Stimulated activated memory B cell treated with anti-CD40 and anti-IgM and Interleukin-4, amounts not matched to agents 10 μg/mL and 1 μg/mL and 100 μg/mL, for 72 hours (primary cell): Measurements from ENCODE around the gene ESR2.

Experiments
- ATAC-seq: fragments of 150-1000 bp; cut with Tn5 transposase; 2 replicates; pipeline ENCODE4 v1.10.0; 2021
- H3K27ac Mint-ChIP-seq: one replicate; pipeline ENCODE4 v1.8.0; 2022; ENCODE audit warnings: mild to moderate bottlenecking, mixed read lengths
- H3K27me3 Mint-ChIP-seq: one replicate; pipeline ENCODE4 v1.8.0; 2022; ENCODE audit warnings: mixed read lengths
- H3K36me3 Mint-ChIP-seq: one replicate; pipeline ENCODE4 v1.8.0; 2022; ENCODE audit warnings: mixed read lengths
- H3K4me1 Mint-ChIP-seq: one replicate; pipeline ENCODE4 v1.8.0; 2022; ENCODE audit warnings: mixed read lengths
- H3K4me3 Mint-ChIP-seq: one replicate; pipeline ENCODE4 v1.8.0; 2022; ENCODE audit warnings: mild to moderate bottlenecking, moderate library complexity, mixed read lengths
- H3K9me3 Mint-ChIP-seq: one replicate; pipeline ENCODE4 v1.8.0; 2022; ENCODE audit warnings: mixed read lengths

The ESR2 gene

DNA sequence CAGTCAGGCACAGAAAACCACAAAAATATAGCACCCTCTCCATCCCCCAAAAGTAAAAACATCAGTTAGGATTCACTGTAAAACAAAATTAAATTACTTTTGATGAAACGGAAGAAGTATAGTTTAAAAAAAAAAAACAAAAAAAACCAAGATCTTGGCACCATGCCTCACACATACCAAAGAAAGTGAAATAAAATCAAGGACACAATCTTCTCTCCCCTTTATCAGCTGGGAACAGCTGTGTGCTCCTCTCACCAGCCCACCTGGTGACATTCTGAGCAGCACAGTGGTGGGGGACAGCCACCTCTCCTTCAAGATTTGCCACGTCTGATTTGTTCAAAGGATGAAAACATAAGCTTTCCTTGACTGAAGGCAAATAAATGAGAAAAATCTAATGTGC lies 55.5 kb downstream of the ESR2 start:
- no peaks in the 10 kb centered on the region for H3K27me3 Mint-ChIP-seq
- peaks cover 47% of the 10 kb centered on the region for H3K4me1 Mint-ChIP-seq
- H3K36me3 Mint-ChIP-seq = peaks cover 15% of the 10 kb centered on the region
- no peak for ATAC-seq
- H3K9me3 Mint-ChIP-seq = peaks cover 3% of the 10 kb centered on the region
- H3K4me3 Mint-ChIP-seq = no peak overlapping the region
- H3K27ac Mint-ChIP-seq = peak overlapping the region; percentile 48

GRCh38 chr14:64238049-64238448 lies 56.1 kb downstream of the ESR2 start:
- H3K27me3 Mint-ChIP-seq = no peaks in the 10 kb centered on the region
- H3K36me3 Mint-ChIP-seq = peaks cover 20% of the 10 kb centered on the region
- no peak overlapping the region for H3K4me3 Mint-ChIP-seq
- H3K4me1 Mint-ChIP-seq = peaks cover 53% of the 10 kb centered on the region
- peak overlapping the region; percentile 48 for H3K27ac Mint-ChIP-seq
- peaks cover 3% of the 10 kb centered on the region for H3K9me3 Mint-ChIP-seq
- no peak for ATAC-seq

- ATAC-seq = peak; percentile 91
- H3K27ac Mint-ChIP-seq = peak overlapping the region; percentile 91
- H3K36me3 Mint-ChIP-seq = peaks cover 15% of the 10 kb centered on the region
- H3K4me1 Mint-ChIP-seq = peaks cover 66% of the 10 kb centered on the region
- H3K4me3 Mint-ChIP-seq = peak overlapping the region; percentile 52
- H3K9me3 Mint-ChIP-seq = no peaks in the 10 kb centered on the region
- H3K27me3 Mint-ChIP-seq = no peaks in the 10 kb centered on the region
Measured at GRCh38 chr14:64235652-64236640, 58.2 kb downstream of the ESR2 start.

- H3K9me3 Mint-ChIP-seq = no peaks in the 10 kb centered on the region
- H3K36me3 Mint-ChIP-seq = peaks cover 15% of the 10 kb centered on the region
- peak; percentile 31 for ATAC-seq
- H3K27me3 Mint-ChIP-seq = no peaks in the 10 kb centered on the region
- H3K4me1 Mint-ChIP-seq = peaks cover 66% of the 10 kb centered on the region
- H3K27ac Mint-ChIP-seq = peak overlapping the region; percentile 91
- peak overlapping the region; percentile 52 for H3K4me3 Mint-ChIP-seq
Measured at GRCh38 chr14:64234877-64235651, 59.1 kb downstream of the ESR2 start.

- peak overlapping the region; percentile 24 for H3K4me3 Mint-ChIP-seq
- no peaks in the 10 kb centered on the region for H3K27me3 Mint-ChIP-seq
- no peaks in the 10 kb centered on the region for H3K9me3 Mint-ChIP-seq
- peaks cover 15% of the 10 kb centered on the region for H3K36me3 Mint-ChIP-seq
- peak overlapping the region; percentile 91 for H3K27ac Mint-ChIP-seq
- no peak for ATAC-seq
- H3K4me1 Mint-ChIP-seq = peaks cover 66% of the 10 kb centered on the region
Measured at GRCh38 chr14:64233531-64234190, 60.5 kb downstream of the ESR2 start.

GRCh38 chr14:64232944-64233343 lies 61.2 kb downstream of the ESR2 start:
- H3K9me3 Mint-ChIP-seq = no peaks in the 10 kb centered on the region
- H3K4me1 Mint-ChIP-seq = peaks cover 65% of the 10 kb centered on the region
- ATAC-seq = no peak
- H3K4me3 Mint-ChIP-seq = peak overlapping the region; percentile 28
- peak overlapping the region; percentile 91 for H3K27ac Mint-ChIP-seq
- peaks cover 22% of the 10 kb centered on the region for H3K36me3 Mint-ChIP-seq
- no peaks in the 10 kb centered on the region for H3K27me3 Mint-ChIP-seq

GRCh38 chr14:64232095-64232838 lies 61.9 kb downstream of the ESR2 start:
- peak overlapping the region; percentile 91 for H3K27ac Mint-ChIP-seq
- H3K9me3 Mint-ChIP-seq = no peaks in the 10 kb centered on the region
- ATAC-seq = peak; percentile 73
- H3K4me3 Mint-ChIP-seq = peak overlapping the region; percentile 28
- no peaks in the 10 kb centered on the region for H3K27me3 Mint-ChIP-seq
- peaks cover 27% of the 10 kb centered on the region for H3K36me3 Mint-ChIP-seq
- H3K4me1 Mint-ChIP-seq = peaks cover 62% of the 10 kb centered on the region

GRCh38 chr14:64229489-64229888 lies 64.7 kb downstream of the ESR2 start:
- peaks cover 34% of the 10 kb centered on the region for H3K4me1 Mint-ChIP-seq
- no peak overlapping the region for H3K27ac Mint-ChIP-seq
- no peaks in the 10 kb centered on the region for H3K9me3 Mint-ChIP-seq
- H3K36me3 Mint-ChIP-seq = peaks cover 39% of the 10 kb centered on the region
- ATAC-seq = no peak
- no peaks in the 10 kb centered on the region for H3K27me3 Mint-ChIP-seq
- no peak overlapping the region for H3K4me3 Mint-ChIP-seq

DNA sequence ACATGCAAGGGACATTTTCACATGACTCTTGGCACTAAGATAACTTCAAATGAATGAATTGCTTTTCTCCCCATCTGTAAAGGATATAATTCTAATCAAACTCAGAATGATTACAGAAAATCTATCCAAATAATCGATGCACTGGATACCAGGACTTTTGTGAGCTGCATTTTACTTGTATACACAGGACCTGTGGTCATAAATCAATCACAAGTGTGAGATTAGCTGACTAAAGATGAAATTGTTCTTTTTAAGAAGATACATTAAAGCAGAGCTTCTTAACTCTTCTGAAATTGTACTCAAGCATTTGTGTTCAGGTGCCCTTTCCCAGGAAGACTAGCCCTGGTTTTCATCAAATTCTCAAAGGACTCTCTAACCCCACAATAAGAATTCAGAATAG lies 66.3 kb downstream of the ESR2 start:
- Mint-ChIP-seq H3K27ac (no peak overlapping the region), H3K9me3 (no peaks in the 10 kb centered on the region), H3K36me3 (peaks cover 45% of the 10 kb centered on the region), H3K4me3 (no peak overlapping the region), H3K27me3 (no peaks in the 10 kb centered on the region), H3K4me1 (peaks cover 20% of the 10 kb centered on the region)
- no peak for ATAC-seq

GRCh38 chr14:64225151-64225757 lies 68.9 kb downstream of the ESR2 start:
- H3K27ac Mint-ChIP-seq = no peak overlapping the region
- H3K4me3 Mint-ChIP-seq = no peak overlapping the region
- no peaks in the 10 kb centered on the region for H3K9me3 Mint-ChIP-seq
- H3K4me1 Mint-ChIP-seq = peaks cover 24% of the 10 kb centered on the region
- peaks cover 63% of the 10 kb centered on the region for H3K36me3 Mint-ChIP-seq
- ATAC-seq = no peak
- no peaks in the 10 kb centered on the region for H3K27me3 Mint-ChIP-seq

GRCh38 chr14:64221391-64222003 lies 72.7 kb downstream of the ESR2 start:
- no peak for ATAC-seq
- Mint-ChIP-seq H3K4me1 (peaks cover 49% of the 10 kb centered on the region), H3K4me3 (no peak overlapping the region), H3K27ac (peak overlapping the region; percentile 48), H3K27me3 (no peaks in the 10 kb centered on the region), H3K9me3 (no peaks in the 10 kb centered on the region), H3K36me3 (peaks cover 62% of the 10 kb centered on the region)

DNA sequence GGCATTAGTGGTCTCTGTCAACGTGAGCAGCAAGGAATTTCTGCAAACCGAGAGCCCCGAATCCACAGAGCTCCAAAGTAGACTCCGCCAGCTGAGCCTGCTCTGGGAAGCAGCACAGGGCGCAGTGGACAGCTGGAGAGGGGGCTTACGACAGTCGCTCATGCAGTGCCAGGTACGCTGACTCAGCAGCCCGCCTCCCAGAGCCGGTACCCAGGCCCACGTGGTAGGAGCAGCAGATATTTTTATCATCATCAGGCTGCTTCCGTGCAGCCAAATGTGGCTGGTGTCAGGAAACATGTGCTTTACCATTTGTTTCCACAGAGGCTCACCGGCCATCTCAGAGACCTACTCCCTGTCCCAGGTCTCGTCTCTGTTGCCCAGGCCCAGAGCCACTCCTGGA lies 73.7 kb downstream of the ESR2 start:
- Mint-ChIP-seq H3K4me3 (no peak overlapping the region), H3K27ac (peak overlapping the region; percentile 53), H3K4me1 (peaks cover 59% of the 10 kb centered on the region), H3K27me3 (no peaks in the 10 kb centered on the region), H3K9me3 (no peaks in the 10 kb centered on the region), H3K36me3 (peaks cover 70% of the 10 kb centered on the region)
- ATAC-seq = no peak

GRCh38 chr14:64220056-64220455 lies 74.1 kb downstream of the ESR2 start:
- Mint-ChIP-seq H3K9me3 (no peaks in the 10 kb centered on the region), H3K27me3 (no peaks in the 10 kb centered on the region), H3K36me3 (peaks cover 70% of the 10 kb centered on the region), H3K4me3 (no peak overlapping the region), H3K4me1 (peaks cover 59% of the 10 kb centered on the region), H3K27ac (peak overlapping the region; percentile 53)
- ATAC-seq = no peak
